Umbilical cord (tissue), 2 donors: ENCODE data around the gene NDUFS6. TPM values are rescaled to one million over a fixed set of nuclear protein-coding genes. Genes with fewer than 3 reads are reported as not detected.
"Not testable (repeated sequence)": the region's sequence is repeated elsewhere in the genome, so short reads cannot be mapped to it uniquely, and the experiment has no call there.

Experiments
- DNase-seq: peaks from one replicate; pipeline ENCODE4 v3.0.0-alpha.2; 2015; ENCODE audit warnings: low spot score
- total RNA-seq: library from RNA; depleted of rRNA; stranded (reverse); fragments of >200 nt; gene quantifications from one replicate; pipeline ENCODE4 v1.2.3, GENCODE V29; 2014; ENCODE audit warnings: low replicate concordance; ENCODE audit not compliant: insufficient read depth

The NDUFS6 gene
- total RNA-seq, 1 donor from 2014 or later, result 33.9 TPM

- DNase-seq, result no peak
Measured at GRCh38 chr5:1832511-1833250, 31.5 kb downstream of the NDUFS6 start.

GRCh38 chr5:1833264-1834021 lies 32.2 kb downstream of the NDUFS6 start:
- DNase-seq, result no peak

GRCh38 chr5:1834022-1834551 lies 32.9 kb downstream of the NDUFS6 start:
- DNase-seq, result no peak

GRCh38 chr5:1834721-1835429 lies 33.7 kb downstream of the NDUFS6 start:
- DNase-seq, result no peak

- no peak for DNase-seq
Measured at GRCh38 chr5:1835431-1835830, 34.2 kb downstream of the NDUFS6 start.

GRCh38 chr5:1836176-1836890 lies 35.1 kb downstream of the NDUFS6 start:
- no peak for DNase-seq

GRCh38 chr5:1836891-1837880 lies 36.0 kb downstream of the NDUFS6 start:
- DNase-seq, result no peak

GRCh38 chr5:1838013-1838412 lies 36.8 kb downstream of the NDUFS6 start:
- DNase-seq, result no peak

- no peak for DNase-seq
Measured at GRCh38 chr5:1840071-1840547, 38.9 kb downstream of the NDUFS6 start.

- DNase-seq, result no peak
Measured at GRCh38 chr5:1840741-1841521, 39.7 kb downstream of the NDUFS6 start.

- no peak for DNase-seq
Measured at GRCh38 chr5:1842004-1842819, 41.0 kb downstream of the NDUFS6 start.

- not testable (repeated sequence) for DNase-seq
Measured at GRCh38 chr5:1843761-1844160, 42.6 kb downstream of the NDUFS6 start.

GRCh38 chr5:1844708-1845436 lies 43.7 kb downstream of the NDUFS6 start:
- no peak for DNase-seq

- DNase-seq, result no peak
Measured at GRCh38 chr5:1845696-1846095, 44.5 kb downstream of the NDUFS6 start.

GRCh38 chr5:1846583-1846982 lies 45.4 kb downstream of the NDUFS6 start:
- no peak for DNase-seq

- no peak for DNase-seq
Measured at GRCh38 chr5:1847056-1847455, 45.8 kb downstream of the NDUFS6 start.

GRCh38 chr5:1847611-1848010 lies 46.4 kb downstream of the NDUFS6 start:
- DNase-seq, result no peak
